AG08395 (cell line): ENCODE results near the gene APOL6.
"Not testable (repeated sequence)": the region's sequence is repeated elsewhere in the genome, so short reads cannot be mapped to it uniquely, and the experiment has no call there.

ENCODE experiments used
- DNase-seq: peaks from one replicate; pipeline ENCODE4 v3.0.0; 2012; ENCODE audit warnings: mixed read lengths, low spot score

Gene APOL6

DNA sequence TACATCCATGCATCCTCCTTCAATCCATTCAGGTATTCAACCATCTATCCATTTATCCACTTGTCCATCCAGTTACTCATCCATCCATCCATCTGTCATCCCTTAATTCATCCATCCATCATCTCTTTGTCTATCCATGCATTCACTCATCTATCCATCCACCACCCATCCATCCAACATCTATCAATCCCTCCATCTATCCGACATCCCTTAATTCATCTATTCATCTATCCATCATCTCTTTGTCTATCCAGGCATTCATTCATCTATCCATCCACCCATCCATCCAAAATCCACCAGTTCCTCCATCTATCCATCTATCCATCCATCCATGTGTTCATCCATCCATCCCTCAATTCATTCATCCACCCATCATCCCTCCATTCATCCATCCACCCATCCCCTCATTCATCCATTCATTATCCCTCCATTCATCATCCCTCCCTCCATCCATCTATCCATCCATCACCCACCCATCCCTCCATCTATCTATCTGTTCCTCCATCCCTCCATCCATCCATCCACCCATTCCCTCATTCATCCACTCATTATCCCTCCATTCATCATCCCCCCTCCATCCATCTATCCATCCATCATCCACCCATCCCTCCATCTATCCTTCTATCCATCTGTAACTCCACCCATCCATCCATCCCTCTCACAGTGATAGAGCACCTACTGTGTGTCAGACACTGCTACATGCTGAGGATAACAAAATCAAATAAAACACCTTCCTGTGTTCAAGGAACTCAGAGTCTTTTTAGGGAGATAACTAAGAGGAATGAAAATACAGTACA, 29.6 kb upstream of the APOL6 start:
- no peak for DNase-seq

DNA sequence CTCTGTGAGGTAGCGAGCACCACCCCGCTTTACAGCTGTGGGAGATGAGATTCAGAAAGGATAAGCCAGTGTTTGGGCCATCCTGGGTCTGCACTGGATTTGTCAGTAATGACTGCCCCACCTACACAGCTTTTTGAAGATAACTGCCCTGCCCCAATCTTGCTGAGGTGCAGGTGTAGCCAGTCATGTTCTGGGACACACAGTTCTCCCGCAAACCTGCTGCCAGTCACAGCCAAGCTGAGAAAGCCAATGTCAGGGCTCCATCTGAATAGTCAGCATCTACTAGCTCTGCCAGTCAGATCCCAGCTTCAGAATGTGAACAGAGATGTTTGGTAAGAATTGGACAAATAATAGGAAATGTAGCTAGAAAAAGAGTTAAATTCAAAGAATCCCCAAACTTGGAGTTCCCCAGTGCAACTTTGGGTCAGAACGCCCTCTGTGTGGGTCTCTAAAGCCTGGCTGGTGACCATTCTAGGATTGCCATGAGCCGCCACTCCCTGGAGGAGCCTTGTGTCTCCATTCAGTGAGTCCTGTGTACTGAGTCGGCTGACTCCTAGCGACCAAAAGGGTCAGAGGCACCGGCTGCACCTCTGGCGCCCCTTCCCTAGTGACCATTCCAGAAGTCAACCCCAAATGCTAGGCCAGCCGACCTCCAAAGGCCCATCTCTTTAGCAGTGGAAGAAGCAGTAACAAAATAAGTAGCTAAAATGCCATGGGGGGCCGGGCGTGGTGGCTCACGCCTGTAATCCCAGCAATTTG, 28.7 kb upstream of the APOL6 start:
- DNase-seq: no peak

DNA sequence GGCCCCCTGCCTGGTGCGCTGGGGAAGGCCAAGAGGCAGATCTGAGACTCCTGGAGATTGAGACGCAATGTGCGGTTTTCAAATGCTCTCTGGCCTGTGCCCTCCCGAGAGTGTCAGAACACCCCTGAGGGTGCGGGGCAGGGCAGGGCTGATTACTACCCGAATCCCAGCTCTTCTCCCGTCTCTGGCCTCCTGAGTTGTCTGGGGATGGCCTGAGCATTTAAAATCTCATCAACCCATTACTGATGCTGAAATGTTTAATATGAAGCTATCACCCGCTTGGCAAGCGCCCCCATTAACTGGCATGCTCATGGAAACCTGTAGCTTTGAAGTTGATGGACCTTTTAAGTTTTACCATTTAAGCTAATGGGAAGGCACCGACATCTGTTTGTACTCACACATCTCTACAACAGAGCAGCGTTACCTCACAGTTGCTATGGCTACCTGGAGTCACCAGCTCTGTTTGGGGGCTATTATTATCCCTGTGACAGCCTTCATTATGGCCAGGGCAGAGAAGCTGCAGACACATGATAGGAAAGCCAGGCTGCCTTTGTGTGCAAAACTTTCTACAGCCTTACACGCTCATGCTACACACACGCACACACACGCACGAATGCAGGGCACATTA, 27.5 kb upstream of the APOL6 start:
- peak; percentile 69 for DNase-seq

DNA sequence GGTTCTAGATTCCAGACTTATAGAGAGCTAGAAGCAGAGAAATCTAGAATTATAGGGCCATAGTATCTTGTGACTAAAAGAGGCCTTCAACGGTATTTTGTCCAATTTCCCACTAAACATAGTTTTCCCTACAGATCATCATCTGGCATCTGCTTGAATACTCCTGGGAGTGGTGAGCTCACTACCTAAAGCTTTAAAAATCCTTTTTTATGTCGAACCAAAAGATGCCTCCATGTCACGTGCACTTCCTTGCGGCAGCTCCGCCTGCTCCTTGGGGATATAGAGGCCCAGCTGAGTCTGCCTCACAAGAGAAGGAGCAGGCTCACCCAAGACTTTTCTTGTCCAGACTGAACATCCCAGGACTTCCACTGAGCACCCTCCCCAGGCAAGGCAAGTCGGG, 26.8 kb upstream of the APOL6 start:
- DNase-seq: no peak

DNA sequence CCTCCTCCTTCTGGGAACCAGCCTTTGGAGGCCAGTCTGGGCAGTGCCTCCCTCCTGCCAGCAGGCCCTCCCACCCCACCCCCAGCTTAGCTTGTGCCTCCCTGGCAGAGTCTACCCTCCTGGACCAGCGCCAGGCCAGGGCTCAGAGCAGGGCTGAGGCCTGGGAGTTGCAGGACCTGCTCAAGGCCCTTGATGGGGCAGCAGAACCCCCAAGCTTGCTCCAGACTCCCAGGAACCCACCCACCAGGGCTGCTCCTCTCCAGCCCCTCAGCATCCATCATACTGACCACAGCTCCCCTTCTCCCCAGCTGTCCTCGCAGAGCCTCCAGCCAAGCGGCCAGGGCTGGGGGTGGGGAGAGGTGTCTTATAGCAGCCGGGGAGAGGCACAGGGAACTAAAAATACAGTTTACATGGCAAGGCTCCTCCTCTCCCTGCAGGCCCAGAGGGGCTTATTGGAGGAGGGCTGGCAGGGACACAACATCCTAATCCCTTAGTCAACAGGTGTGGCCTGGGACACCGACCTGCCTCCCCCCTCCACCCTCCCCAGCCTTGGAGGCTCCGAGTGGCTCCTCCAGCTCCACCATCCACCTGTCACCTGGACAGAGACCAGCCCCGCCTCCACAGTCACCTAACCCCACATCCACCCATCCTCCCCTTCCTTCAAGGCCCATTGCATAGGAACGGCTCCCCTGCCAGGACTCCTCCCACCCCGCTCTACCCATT, 25.9 kb upstream of the APOL6 start:
- DNase-seq: no peak

DNA sequence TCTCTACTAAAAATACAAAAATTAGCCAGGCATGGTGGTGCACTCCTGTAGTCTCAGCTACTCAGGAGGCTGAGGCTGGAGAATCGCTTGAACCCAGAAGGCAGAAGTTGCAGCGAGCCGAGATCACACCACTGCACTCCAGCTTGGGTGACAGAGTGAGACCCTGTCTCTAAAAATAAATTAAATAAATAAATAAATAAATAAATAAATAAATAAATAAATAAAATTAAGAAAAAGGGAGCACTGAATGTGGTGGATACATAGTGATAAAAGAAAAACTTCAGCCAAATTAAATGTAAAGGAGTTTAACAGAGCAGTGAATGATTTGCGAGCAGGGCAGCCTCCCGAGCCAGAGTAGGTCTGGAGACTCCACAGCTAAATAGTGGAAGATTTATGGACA, 24.4 kb upstream of the APOL6 start:
- DNase-seq: not testable (repeated sequence)

DNA sequence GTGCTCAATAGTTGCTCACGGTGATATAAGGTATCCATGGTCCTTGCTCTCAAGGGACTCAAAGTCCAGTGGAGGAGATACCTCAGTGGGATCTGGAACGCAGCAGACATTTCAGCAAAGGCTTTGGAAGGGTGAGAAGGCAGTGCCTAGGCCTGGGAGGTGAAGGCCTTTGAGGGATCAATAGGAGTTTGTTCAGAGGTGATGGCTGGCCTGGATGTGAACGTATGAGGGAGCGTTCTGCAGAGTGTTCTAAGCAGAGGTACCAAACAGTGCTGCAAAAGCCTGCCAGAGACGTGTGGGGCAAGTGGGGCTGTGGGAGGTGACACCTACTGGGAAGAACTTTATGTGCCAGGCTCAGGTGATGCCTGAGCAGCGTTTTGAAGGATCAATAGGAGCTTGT, 23.7 kb upstream of the APOL6 start:
- no peak for DNase-seq

DNA sequence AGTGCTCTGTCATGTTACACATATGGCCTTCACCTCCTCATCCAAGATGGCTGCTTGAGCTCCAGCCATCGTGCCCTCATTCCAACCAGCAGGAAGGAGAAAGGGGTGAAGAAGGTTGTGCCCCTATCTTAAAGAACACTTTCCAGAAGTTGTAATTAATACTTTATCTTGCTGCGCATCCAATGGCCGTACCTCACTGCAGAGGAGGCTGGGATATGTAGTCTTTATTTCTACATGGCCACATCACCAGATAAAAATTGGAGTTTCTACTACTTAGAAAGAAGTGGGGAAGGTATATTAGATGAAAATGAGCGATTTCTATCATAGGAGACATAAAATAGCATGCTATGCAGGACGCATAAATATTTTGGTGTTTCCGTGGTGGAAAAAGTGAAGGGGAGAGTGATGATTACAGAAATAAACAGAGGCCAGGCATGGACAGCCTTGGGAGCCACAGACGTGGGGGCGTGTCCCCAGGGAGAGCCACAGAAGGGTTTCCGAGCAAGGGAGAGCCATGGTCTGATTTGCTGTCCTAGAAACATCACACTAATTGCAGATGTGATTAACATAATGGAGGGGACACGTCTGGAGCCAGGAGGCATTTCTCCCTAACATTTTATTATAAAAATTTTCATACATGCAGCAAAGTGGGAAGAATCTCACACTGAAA, 22.3 kb upstream of the APOL6 start:
- DNase-seq: no peak

DNA sequence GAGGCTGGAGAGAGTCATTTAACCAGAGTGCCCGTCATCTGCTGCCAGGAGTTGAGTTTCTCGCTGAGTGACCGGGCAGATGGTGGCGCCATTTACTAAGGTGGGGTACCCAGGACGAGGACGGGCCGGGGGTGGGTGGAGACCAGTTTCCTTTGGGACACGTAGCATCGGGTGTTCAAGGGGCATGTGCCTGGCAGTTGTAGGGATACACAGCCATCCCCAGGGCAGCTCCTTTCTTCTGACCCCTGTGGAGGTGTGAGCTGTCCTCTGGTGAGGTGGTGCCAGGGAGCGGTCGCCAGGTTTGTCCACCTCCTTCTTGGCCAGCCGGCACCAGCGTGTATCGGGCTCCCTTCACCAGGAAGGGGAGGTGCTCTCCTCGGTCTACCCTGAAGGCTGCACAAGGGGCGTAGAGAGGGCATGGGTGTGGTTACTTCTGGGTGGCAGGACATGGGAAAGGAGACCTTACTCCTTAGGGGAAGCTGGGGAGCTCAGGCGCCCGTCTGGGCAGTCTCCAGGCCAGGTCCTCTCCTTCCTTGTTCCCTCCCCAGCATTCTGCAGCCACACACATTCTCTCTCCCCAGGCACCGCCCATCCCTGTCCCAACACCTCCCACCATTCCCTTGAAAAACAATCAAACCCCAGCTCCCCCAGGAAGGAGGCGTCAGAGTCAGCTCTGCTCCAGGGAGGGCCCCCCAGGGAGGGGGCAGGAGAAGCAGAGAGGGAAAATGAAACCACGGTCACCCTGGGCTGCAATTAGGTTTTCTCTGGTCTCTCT, 20.8 kb upstream of the APOL6 start:
- peak; percentile 82 for DNase-seq

DNA sequence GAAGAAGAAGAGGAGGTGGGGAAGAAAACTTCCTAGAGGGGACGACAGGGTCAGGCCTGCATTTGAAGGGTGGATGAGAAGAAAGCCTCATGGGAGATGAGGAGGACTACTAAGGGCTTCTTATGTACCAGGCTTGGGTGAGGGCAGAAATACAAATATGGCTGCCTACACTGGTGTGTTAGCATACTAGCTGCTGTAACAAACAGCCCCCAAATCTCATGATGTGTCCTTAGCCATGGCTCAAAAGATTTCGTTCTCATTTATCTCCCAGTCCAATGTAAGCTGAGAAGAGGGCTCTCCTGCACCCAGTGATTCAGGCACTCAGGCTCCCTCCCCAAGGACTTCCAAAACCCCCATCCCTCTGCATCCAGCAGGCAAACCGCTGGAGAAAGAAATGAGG, 19.5 kb upstream of the APOL6 start:
- DNase-seq: no peak

DNA sequence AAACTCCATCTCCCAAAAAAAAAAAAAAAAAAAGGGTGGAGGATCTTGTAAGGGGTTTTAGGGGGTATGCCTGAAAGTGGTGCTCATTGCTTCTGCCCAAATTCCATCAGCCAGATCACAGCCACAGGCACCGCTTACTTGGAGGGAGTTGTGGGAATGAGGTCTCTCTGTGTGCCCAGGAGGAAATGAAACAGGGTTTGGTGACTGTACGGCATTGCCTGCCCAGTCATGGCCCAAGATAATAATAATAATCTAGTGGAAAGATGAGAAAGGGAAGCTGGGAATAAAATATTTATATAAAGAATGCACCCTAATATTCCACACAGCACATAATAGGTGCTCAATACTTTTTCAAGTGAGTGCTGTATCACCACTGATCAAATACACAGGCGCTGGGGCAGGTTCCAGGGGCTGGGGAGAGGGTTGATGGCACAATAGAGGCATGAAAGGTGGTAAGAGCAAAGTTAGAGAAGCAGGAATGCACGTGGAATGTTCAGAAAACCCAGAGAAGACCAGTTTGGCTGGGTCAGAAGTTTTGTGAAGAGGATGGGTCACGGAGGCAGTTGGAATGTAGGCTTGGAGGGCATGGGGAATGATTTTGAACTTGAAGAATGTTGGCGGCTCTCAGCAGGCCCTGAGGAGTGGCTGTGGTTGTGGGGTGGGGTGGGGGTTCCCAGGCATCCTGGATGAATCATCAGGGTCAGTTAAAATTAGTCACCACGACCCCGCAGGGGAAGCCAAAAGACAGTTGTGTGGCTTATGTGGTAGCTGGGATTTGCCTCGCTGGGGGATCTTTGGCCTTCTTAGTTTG, 18.6 kb upstream of the APOL6 start:
- DNase-seq: peak; percentile 97

DNA sequence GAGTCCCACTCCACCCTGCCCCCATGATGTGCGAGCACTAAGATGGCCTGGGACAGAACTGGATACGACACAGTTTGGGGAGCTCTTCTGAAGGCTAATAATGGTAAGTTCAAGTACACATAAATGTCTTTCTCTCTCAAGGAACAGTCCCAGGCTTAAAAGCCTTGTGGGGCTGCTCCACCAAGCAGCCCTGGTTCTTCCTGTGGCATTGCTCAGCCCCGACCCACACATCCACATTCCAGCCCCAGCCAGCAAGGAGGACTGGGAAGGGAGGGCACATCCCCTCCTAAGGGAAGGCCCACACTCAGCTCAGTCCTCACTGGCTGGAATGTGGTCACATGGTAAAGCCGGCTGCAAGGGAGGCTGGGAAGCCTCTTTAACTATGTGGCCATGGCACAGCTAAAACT, 17.9 kb upstream of the APOL6 start:
- DNase-seq: peak; percentile 64

DNA sequence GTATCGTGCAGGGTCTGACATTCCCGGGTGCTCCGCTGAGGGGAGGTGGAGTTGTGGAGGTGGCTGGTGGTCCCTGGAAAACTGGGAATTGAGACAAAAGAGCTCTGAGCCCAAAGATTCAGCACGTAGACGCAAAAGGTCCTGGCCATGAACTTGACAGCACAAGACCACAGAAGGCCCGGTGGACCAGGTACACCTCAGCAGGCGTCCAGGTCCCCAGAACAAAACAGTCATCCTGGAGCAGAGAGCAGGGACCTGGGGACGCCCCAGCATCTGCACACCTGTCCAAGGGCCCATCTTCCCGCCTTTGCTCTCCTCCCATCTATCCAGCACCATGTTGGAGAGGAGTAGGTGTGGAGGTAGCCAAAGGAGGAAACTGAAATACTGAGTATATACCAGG, 17.4 kb upstream of the APOL6 start:
- no peak for DNase-seq

DNA sequence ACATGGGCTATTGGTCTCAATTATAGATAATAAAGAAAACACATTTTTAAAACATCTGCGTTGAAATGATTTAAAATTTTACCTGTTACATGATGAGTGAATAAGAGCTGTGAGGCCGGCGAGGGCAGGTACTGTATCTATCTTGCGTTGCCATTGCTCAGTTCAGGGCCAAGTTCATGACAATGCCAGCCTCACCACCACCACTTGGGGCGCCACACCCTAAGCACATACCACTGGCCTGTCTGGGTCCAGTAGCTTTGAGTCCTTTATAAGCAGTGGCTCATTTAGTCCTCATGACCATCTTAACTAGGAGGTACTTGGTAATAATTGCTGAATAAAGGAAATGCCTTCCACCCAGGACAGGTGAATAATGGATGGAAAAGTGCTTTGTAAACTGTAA, 16.6 kb upstream of the APOL6 start:
- DNase-seq: no peak

DNA sequence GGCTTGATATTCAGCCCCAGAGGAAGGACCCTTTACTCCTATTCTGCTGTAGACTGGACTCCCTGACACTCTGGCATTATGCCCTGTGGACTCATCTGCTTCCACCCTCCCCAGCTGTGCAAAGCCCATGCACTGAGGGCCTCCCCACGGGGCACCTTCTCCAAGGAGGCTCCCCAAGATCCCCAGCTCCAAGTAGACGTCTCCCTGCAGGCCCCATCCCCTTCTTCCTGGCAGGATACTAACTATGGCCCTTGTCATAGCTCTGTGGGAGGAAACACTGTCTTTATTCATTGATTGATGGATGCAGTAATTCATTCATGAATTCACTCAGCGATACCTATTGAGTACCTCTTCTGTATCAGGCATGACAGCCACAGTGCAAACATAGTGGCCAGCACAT, 15.3 kb upstream of the APOL6 start:
- no peak for DNase-seq

DNA sequence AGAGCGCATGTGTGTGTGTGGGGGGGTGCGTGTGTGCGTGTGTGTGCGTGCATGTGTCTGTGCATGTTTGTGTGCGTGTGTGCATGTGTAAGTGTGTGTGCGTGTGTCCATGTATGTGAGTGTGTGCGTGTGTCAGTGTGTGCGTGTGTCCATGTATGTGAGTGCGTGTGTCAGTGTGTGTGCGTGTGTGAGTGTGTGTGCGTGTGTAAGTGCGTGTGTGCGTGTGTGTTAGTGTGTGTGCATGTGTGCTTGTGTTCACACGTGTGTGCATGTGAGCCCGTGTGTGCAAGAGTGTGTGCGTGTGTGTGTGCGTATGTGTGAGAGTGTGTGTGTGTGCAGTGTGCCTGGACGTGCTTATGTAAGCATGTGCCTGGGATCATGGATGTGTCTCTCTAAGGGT, 14.7 kb upstream of the APOL6 start:
- no peak for DNase-seq

DNA sequence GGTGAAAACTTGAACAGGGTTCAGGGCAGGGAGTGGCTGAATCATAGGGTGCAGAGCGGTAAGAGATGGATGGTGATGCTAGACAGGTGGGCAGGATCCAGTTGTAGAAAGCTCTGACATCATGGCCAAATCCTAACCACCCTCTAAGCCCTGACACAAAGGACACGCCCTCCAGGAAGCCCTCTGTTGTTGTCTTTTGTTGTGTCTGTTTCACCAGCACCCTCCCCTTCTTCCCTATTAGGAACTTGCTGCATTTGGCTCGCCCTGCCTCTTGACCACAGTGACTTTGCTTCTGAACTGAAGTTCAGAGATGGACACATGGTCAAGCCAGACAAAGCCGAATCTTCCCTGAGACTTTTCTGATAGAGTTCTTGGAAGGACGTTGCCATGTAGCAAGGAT, 14.2 kb upstream of the APOL6 start:
- no peak for DNase-seq

DNA sequence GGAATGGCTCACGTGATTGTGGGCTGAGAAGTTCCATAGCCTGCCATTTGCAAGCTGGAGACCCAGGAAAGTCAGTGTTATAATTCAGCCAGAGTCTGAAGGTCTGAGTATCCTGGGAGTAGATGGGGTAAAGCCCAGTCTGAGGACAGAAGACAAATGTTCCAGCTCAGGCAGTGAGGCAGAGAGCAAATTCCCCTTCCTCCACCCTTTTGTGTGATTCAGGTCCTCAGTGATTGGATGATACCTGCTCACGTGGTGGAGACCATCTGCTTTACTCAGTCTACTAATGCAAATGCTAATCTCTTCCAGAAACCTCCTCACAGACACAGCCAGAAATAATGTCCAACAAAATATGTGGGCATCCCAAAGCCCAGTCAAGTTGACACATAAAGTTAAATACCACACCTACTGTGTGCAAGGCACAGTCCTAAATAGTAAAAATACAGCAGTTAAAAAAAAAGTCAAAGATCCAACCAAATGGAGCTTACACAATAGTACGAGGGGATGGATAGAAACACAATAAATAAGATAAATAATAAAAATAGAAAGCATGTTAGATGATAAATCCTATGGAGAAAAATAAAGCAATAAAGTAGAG, 13.2 kb upstream of the APOL6 start:
- no peak for DNase-seq

DNA sequence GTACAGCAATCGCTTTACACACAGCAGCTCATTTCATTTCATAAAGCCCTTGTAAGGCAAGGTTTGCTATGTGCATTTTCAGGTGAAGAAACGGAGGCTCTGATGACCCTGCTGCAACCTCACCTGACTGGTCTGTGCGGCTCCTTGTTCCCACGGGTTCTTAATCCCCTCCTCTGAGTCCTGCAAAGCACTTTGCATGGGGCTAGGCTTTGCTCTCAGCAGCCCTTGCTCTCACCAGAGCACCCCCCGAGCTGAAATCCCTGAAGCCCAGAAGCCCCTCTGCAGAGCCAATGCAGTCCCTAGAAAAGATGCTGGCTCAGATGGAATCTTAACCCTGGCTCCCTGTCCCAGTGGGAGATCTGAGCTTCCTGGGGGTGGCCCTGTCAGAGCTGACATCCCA, 11.0 kb upstream of the APOL6 start:
- DNase-seq: no peak

DNA sequence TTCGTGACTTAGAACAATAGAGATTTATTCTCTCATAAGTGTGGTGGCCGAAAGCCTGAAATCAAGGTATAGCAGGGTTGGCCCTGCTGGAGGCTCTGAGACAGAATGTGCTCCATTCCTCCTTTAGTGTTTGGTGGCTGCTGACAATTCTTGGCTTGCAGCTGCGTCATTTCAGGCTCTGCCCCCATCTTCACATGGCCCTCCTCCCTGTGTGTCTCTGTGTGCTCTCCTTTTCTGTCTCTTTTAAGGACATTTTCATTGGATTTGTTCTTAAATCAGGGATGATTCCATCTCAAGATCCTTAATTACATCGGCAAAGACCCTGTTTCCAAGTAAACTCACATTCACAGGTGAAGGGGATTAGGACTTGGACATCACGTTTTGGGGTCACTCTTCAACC, 10.2 kb upstream of the APOL6 start:
- DNase-seq: peak; percentile 31
